Liver (tissue), 9 donors: Measurements from ENCODE around the gene PPFIBP2. TPM values are rescaled to one million over a fixed set of nuclear protein-coding genes. Genes with fewer than 3 reads are reported as not detected.
A peak's percentile ranks its signal among the peaks of the same experiment; 100 is the strongest.

Experiments
- DNase-seq: peaks from one replicate; pipeline ENCODE4 v3.0.0-alpha.2; 2017; ENCODE audit warnings: low spot score
- H3K27ac ChIP-seq, 2 donors: one replicate each; pipeline ENCODE4 v1.7.0; 2013; ENCODE audit warnings: inconsistent platforms in 2 of 2, low read length in 2 of 2, control low read depth in 1 of 2, low read depth in 1 of 2, mild to moderate bottlenecking in 1 of 2
- H3K27me3 ChIP-seq, 4 donors: one replicate each; pipeline versions ENCODE4 v1.6.1 to v1.7.0; 2013; ENCODE audit warnings: low read length in 3 of 4, inconsistent platforms in 1 of 4, mild to moderate bottlenecking in 1 of 4, moderate library complexity in 1 of 4; ENCODE audit not compliant: control insufficient read depth in 4 of 4, insufficient read depth in 4 of 4
- H3K36me3 ChIP-seq, 4 donors: one replicate each; pipeline versions ENCODE4 v1.6.1 to v1.7.0; 2013; ENCODE audit warnings: low read length in 3 of 4, mild to moderate bottlenecking in 3 of 4, low read depth in 1 of 4, moderate library complexity in 1 of 4; ENCODE audit not compliant: control insufficient read depth in 4 of 4, insufficient read depth in 3 of 4
- H3K4me1 ChIP-seq, 4 donors: one replicate each; pipeline versions ENCODE4 v1.6.1 to v1.7.0; 2013; ENCODE audit warnings: low read length in 3 of 4, mild to moderate bottlenecking in 3 of 4, moderate library complexity in 1 of 4; ENCODE audit not compliant: control insufficient read depth in 4 of 4, insufficient read depth in 4 of 4
- H3K4me3 ChIP-seq, 3 donors: one replicate each; pipeline versions ENCODE4 v1.6.1 to v1.7.0; 2013; ENCODE audit warnings: low read length in 3 of 3, control low read depth in 1 of 3, low read depth in 1 of 3, mild to moderate bottlenecking in 1 of 3
- H3K9ac ChIP-seq, 2 donors: one replicate each; pipeline ENCODE4 v1.7.0; 2013; ENCODE audit warnings: low read length in 2 of 2, mild to moderate bottlenecking in 2 of 2, moderate library complexity in 2 of 2, control low read depth in 1 of 2, low read depth in 1 of 2
- H3K9me3 ChIP-seq, 4 donors: one replicate each; pipeline versions ENCODE4 v1.6.1 to v1.7.0; 2013; ENCODE audit warnings: low read length in 3 of 4; ENCODE audit not compliant: control insufficient read depth in 4 of 4
- ATF3 ChIP-seq: IDR thresholded peaks from 2 replicates; pipeline ENCODE4 v1.6.1; 2016; ENCODE audit warnings: antibody characterized with exemption
- CTCF ChIP-seq: fragments of 150-350 bp; IDR thresholded peaks from 2 replicates; pipeline ENCODE4 v1.5.1; 2017; ENCODE audit warnings: improper control_type of control experiment, low read depth, low read length; ENCODE audit not compliant: missing input control
- EGR1 ChIP-seq, 2 donors: IDR thresholded peaks; 2 replicates each; pipeline ENCODE4 v1.6.1; 2016 to 2018; ENCODE audit warnings: antibody characterized with exemption in 2 of 2, low read depth in 2 of 2
- FOXA1 ChIP-seq: IDR thresholded peaks from 2 replicates; pipeline ENCODE4 v1.6.1; 2016; ENCODE audit warnings: antibody characterized with exemption
- FOXA2 ChIP-seq: IDR thresholded peaks from 2 replicates; pipeline ENCODE4 v1.6.1; 2016; ENCODE audit warnings: antibody characterized with exemption
- GABPA ChIP-seq, 2 donors: IDR thresholded peaks in 1 of 2; conservative IDR thresholded peaks in 1 of 2; 2 replicates each; pipeline ENCODE4 v1.6.1; 2016; ENCODE audit warnings: antibody characterized with exemption in 2 of 2, mild to moderate bottlenecking in 1 of 2, moderate library complexity in 1 of 2
- HNF4A ChIP-seq, 2 donors: conservative IDR thresholded peaks; 2 replicates each; pipeline ENCODE4 v1.6.1; 2016; ENCODE audit warnings: antibody characterized with exemption in 2 of 2, mild to moderate bottlenecking in 2 of 2
- HNF4G ChIP-seq: IDR thresholded peaks from 2 replicates; pipeline ENCODE4 v1.6.1; 2016; ENCODE audit warnings: antibody characterized with exemption
- MAX ChIP-seq: IDR thresholded peaks from 2 replicates; pipeline ENCODE4 v1.6.1; 2016; ENCODE audit warnings: antibody characterized with exemption
- RAD21 ChIP-seq, 2 donors: IDR thresholded peaks; 2 replicates each; pipeline ENCODE4 v1.6.1; 2016; ENCODE audit warnings: antibody characterized with exemption in 2 of 2, mild to moderate bottlenecking in 2 of 2
- REST ChIP-seq: IDR thresholded peaks from 2 replicates; pipeline ENCODE4 v1.6.1; 2016; ENCODE audit warnings: antibody characterized with exemption, mild to moderate bottlenecking
- RXRA ChIP-seq, 2 donors: IDR thresholded peaks; 2 replicates each; pipeline ENCODE4 v1.6.1; 2017 to 2018; ENCODE audit warnings: antibody characterized with exemption in 2 of 2, mild to moderate bottlenecking in 1 of 2
- SP1 ChIP-seq: IDR thresholded peaks from 2 replicates; pipeline ENCODE4 v1.6.1; 2018; ENCODE audit warnings: antibody characterized with exemption, mild to moderate bottlenecking
- TAF1 ChIP-seq: conservative IDR thresholded peaks from 2 replicates; pipeline ENCODE4 v1.6.1; 2016; ENCODE audit warnings: antibody characterized with exemption, mild to moderate bottlenecking
- ZBTB33 ChIP-seq: IDR thresholded peaks from 2 replicates; pipeline ENCODE4 v1.6.1; 2016; ENCODE audit warnings: antibody characterized with exemption
- WGBS: extraction: QIAGEN DNeasy Blood & Tissue Kit; methylation state at CpG from one replicate; pipeline ENCODE4 v1.1.7; 2013; 5-methylcytosine and 5-hydroxymethylcytosine counted together
- polyA plus RNA-seq, 2 donors: library from polyadenylated mRNA; stranded (reverse) in 1 of 2; unstranded in 1 of 2; fragments of 200-250 nt in 1 of 2; fragments of >200 nt in 1 of 2; fragmentation: Nextera tagmentation in 1 of 2; extraction: Ambion mirVana in 1 of 2; gene quantifications; one replicate each; pipeline versions ENCODE4 v1.2.1 to v1.2.3, GENCODE V29; 2013 to 2015
- total RNA-seq, 2 donors: library from RNA; depleted of rRNA; stranded (reverse); fragments of >200 nt; gene quantifications; one replicate each; pipeline ENCODE4 v1.2.3, GENCODE V29; 2014
- donor health status: healthy.
- donor health status: healthy.
- donor health status: healthy.
- donor health status: healthy.
- donor health status: healthy.

PPFIBP2 gene
- total and polyA plus RNA-seq, 4 donors: 19.6 to 80.0 (median 23.2) TPM

- TF ChIP-seq ATF3 (no peak), HNF4G (no peak)
Measured at GRCh38 chr11:7493670-7494069, 20.1 kb upstream of the PPFIBP2 start (continued).

- TF ChIP-seq HNF4A (conservative IDR thresholded peaks at IDR 0.05) (peak; percentile 24 to 27), MAX (no peak)
- H3K9ac ChIP-seq: no peak overlapping the region
- H3K4me3 ChIP-seq: no peak overlapping the region
- no peak overlapping the region for H3K27ac ChIP-seq
- H3K4me1 ChIP-seq: no peaks in the 10 kb centered on the region
- no peaks in the 10 kb centered on the region for H3K9me3 ChIP-seq
- 70% methylated on average over 5 of the region's 5 CpGs for WGBS
- no peaks in the 10 kb centered on the region for H3K27me3 ChIP-seq
- peaks cover 0 to 4% (median 0%) of the 10 kb centered on the region in 4 donors for H3K36me3 ChIP-seq
- DNase-seq: no peak
Measured at GRCh38 chr11:7494086-7494745, 19.6 kb upstream of the PPFIBP2 start.

- DNase-seq: no peak
- no peak overlapping the region for H3K4me3 ChIP-seq
- no peak for TF ChIP-seq TAF1
- TF ChIP-seq RXRA (IDR thresholded peaks at IDR 0.05): peak in 1 of 2 donors; percentile 10
- no peak for TF ChIP-seq EGR1 (IDR thresholded peaks at IDR 0.05; ENCODE audit: low read depth in 2 of 2)
- WGBS: 85% methylated on average over 4 of the region's 4 CpGs
- H3K27ac ChIP-seq: no peak overlapping the region
- H3K9me3 ChIP-seq: no peaks in the 10 kb centered on the region
- H3K27me3 ChIP-seq: no peaks in the 10 kb centered on the region
- H3K9ac ChIP-seq: no peak overlapping the region
- H3K4me1 ChIP-seq: no peaks in the 10 kb centered on the region
- peaks cover 0 to 2% (median 0%) of the 10 kb centered on the region in 4 donors for H3K36me3 ChIP-seq
Measured at GRCh38 chr11:7495882-7496551, 17.8 kb upstream of the PPFIBP2 start.

GRCh38 chr11:7498193-7498592 lies 15.6 kb upstream of the PPFIBP2 start:
- Histone ChIP-seq H3K27me3 (no peaks in the 10 kb centered on the region), H3K9me3 (no peaks in the 10 kb centered on the region), H3K4me3 (no peak overlapping the region), H3K4me1 (no peaks in the 10 kb centered on the region), H3K9ac (no peak overlapping the region), H3K27ac (no peak overlapping the region), H3K36me3 (peaks cover 0 to 2% (median 0%) of the 10 kb centered on the region in 4 donors)
- WGBS: 79% methylated on average over 4 of the region's 4 CpGs
- DNase-seq: no peak
- TF ChIP-seq RAD21 (IDR thresholded peaks at IDR 0.05) (no peak), FOXA1 (no peak), FOXA2 (no peak), RXRA (IDR thresholded peaks at IDR 0.05) (no peak), CTCF (no peak), EGR1 (IDR thresholded peaks at IDR 0.05; ENCODE audit: low read depth in 2 of 2) (no peak), MAX (no peak), GABPA (IDR thresholded peaks at IDR 0.05 in 1 of 2, conservative IDR thresholded peaks at IDR 0.05 in 1 of 2) (no peak), HNF4A (conservative IDR thresholded peaks at IDR 0.05) (no peak), HNF4G (no peak), REST (no peak), ATF3 (no peak), TAF1 (no peak), ZBTB33 (no peak), SP1 (no peak)
